ENCODE data around the gene MEX3A. TPM values are rescaled to one million over a fixed set of nuclear protein-coding genes. Genes with fewer than 3 reads are reported as not detected.
A peak's percentile ranks its signal among the peaks of the same experiment; 100 is the strongest.

Gene MEX3A
- total and polyA plus RNA-seq, 2 of the 8 experiments (the other 6 are each of a cell fraction or from before 2014, with no cell fraction given), result 34.1 to 52.4 TPM

- Histone ChIP-seq H2BK120ac (replicated peaks; ENCODE audit: low read depth, low read length) (no peak overlapping the region), H3K27ac (ENCODE audit: low read depth, low read length) (no peak overlapping the region), H2BK15ac (ENCODE audit: low read length) (no peak overlapping the region; the same call in 1 of the 2 replicates), H3K23ac (ENCODE audit: insufficient read length) (no peak overlapping the region), H2AFZ (ENCODE audit: low read length) (no peak overlapping the region), H3K79me1 (ENCODE audit: low read depth, low read length) (no peaks in the 10 kb centered on the region), H4K91ac (replicated peaks; ENCODE audit: insufficient read length, low read length) (no peak overlapping the region), H3K4me3 (ENCODE audit: extremely low read depth in 1 of 4, insufficient read depth in 2 of 4, low read depth in 3 of 4, low read length in 4 of 4) (no peak overlapping the region), H2BK12ac (ENCODE audit: low read depth, low read length) (0 out of 2 replicates have a peak overlapping the region, but pooled peaks have one; percentile 10), H3K36me3 (ENCODE audit: control insufficient read depth in 2 of 4, insufficient read depth in 4 of 4, low read length in 3 of 4) (no peaks in the 10 kb centered on the region; a peak in 1 of 8 replicates), H2AK5ac (ENCODE audit: low read depth, low read length) (0 out of 2 replicates have a peak overlapping the region, but pooled peaks have one; percentile 1), H4K20me1 (replicated peaks in 1 of 2; ENCODE audit: control insufficient read depth in 1 of 2, insufficient read depth in 2 of 2, low read length in 2 of 2) (peaks cover 2 to 11% of the 10 kb centered on the region in 2 experiments), H3K23me2 (ENCODE audit: low read depth, low read length) (no peaks in the 10 kb centered on the region), H3K56ac (replicated peaks; ENCODE audit: insufficient read length, low read depth, low read length) (no peak overlapping the region), H3K9ac (replicated peaks in 1 of 4; ENCODE audit: extremely low read depth in 1 of 4, low read depth in 3 of 4, low read length in 3 of 4) (no peak overlapping the region), H3K18ac (ENCODE audit: extremely low read depth, low read length) (no peak overlapping the region), H3K4me2 (ENCODE audit: insufficient read depth in 1 of 2, low read depth in 2 of 2, low read length in 2 of 2) (no peak overlapping the region), H3K4me1 (replicated peaks in 1 of 4; ENCODE audit: control insufficient read depth in 3 of 4, insufficient read depth in 4 of 4, low read length in 3 of 4) (peaks cover 0 to 10% (median 3%) of the 10 kb centered on the region in 4 experiments; a peak in 3 of 7 replicates), H4K5ac (ENCODE audit: insufficient read length, low read depth, low read length) (no peak overlapping the region), H3K27me3 (replicated peaks in 1 of 4; ENCODE audit: control insufficient read depth in 3 of 4, extremely low read depth in 1 of 4, insufficient read depth in 3 of 4, low read length in 3 of 4) (no peaks in the 10 kb centered on the region; a peak in 1 of 7 replicates), H3K14ac (ENCODE audit: insufficient read length) (no peak overlapping the region), H2BK20ac (ENCODE audit: low read length) (0 out of 2 replicates have a peak overlapping the region, but pooled peaks have one; percentile 34), H2BK5ac (ENCODE audit: low read depth, low read length) (no peak overlapping the region), H3K9me3 (ENCODE audit: insufficient read depth in 2 of 2, low read depth in 1 of 2, low read length in 1 of 2) (no peaks in the 10 kb centered on the region), H4K8ac (ENCODE audit: extremely low read depth, insufficient read depth, low read length) (no peak overlapping the region), H3K79me2 (ENCODE audit: control insufficient read depth in 1 of 2, insufficient read depth in 2 of 2, low read length in 2 of 2) (0 out of 4 replicates have a peak, but pooled peaks cover 0 to 3% of the 10 kb centered on the region in 2 experiments), H3K4ac (replicated peaks; ENCODE audit: insufficient read length, low read depth, low read length) (no peak overlapping the region)
- WGBS, 2 experiments (ENCODE audit: extremely low coverage in 1 of 2, insufficient coverage in 1 of 2, insufficient read length in 1 of 2, insufficient replicate concordance in 2 of 2, low coverage in 1 of 2, low lambda C conversion rate in 2 of 2, missing lambda C conversion rate in 1 of 2), result 49% methylated on average over 12 of the region's 14 CpGs; no CpG with 5 or more reads in 1 of the 2 experiments
- no peak for FAIRE-seq
- DNase-seq (ENCODE audit: low read depth in 1 of 2, low spot score in 2 of 2), result peak in 1 of 2 experiments; percentile 95
- CTCF ChIA-PET (ENCODE audit: partially characterized antibody), result interaction anchor here (0.6 to 29.5 kb wide), 39 partner anchors 8 to 1111 kb away, joined by 3 to 1994 read pairs (median 4); partner anchors contain the start of genes LMNA, MEX3A, PAQR6 and SEMA4A
- POLR2A ChIA-PET (ENCODE audit: partially characterized antibody), result interaction anchor here (0.6 to 29.6 kb wide), 11 partner anchors 8 to 186 kb away, joined by 3 to 763 read pairs (median 4); partner anchors contain the start of genes LMNA, MEX3A, PMF1 and SMG5
- TF ChIP-seq JUND (IDR thresholded peaks at IDR 0.05; ENCODE audit: low read length) (peak; percentile 46; the same call in 1 of the 2 replicates), MAFK (IDR thresholded peaks at IDR 0.05; ENCODE audit: low read depth, low read length) (no peak), GTF2F1 (IDR thresholded peaks at IDR 0.05; ENCODE audit: borderline replicate concordance, low read depth, low read length) (no peak), POLR2AphosphoS5 (IDR thresholded peaks at IDR 0.05; ENCODE audit: low read depth, low read length) (0 out of 2 replicates have a peak, but pooled peaks have one; percentile 20), RAD21 (IDR thresholded peaks at IDR 0.05 in 1 of 2, conservative IDR thresholded peaks at IDR 0.05 in 1 of 2; ENCODE audit: low read depth in 2 of 2, low read length in 2 of 2) (peak; percentile 93), CTBP2 (IDR thresholded peaks at IDR 0.05; ENCODE audit: borderline replicate concordance, insufficient read depth, insufficient read length, low read length) (no peak), SIX5 (IDR thresholded peaks at IDR 0.05; ENCODE audit: low read depth, low read length) (no peak), RNF2 (IDR thresholded peaks at IDR 0.05; ENCODE audit: borderline replicate concordance, low read depth, low read length, missing control alignments, poor library complexity, severe bottlenecking) (no peak), KDM5A (IDR thresholded peaks at IDR 0.05; ENCODE audit: low read length) (no peak)
- TF ChIP-seq, protein P1, sequence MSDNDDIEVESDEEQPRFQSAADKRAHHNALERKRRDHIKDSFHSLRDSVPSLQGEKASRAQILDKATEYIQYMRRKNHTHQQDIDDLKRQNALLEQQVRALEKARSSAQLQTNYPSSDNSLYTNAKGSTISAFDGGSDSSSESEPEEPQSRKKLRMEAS (IDR thresholded peaks at IDR 0.05), result 0 out of 2 replicates have a peak, but pooled peaks have one; percentile 15
Observed at GRCh38 chr1:156096640-156097391, 14.6 kb upstream of the MEX3A start.

Measured in H1 (cell line).